Middle frontal gyrus (tissue), 1 donor: ENCODE measurements around the gene PARD6B.
A peak's percentile ranks its signal among the peaks of the same experiment; 100 is the strongest.
"Not testable (repeated sequence)": the region's sequence is repeated elsewhere in the genome, so short reads cannot be mapped to it uniquely, and the experiment has no call there.

Source experiments
- DNase-seq: peaks from one replicate; pipeline ENCODE4 v3.0.0-alpha.2; 2015; ENCODE audit warnings: low spot score; ENCODE audit errors: extremely low spot score

The PARD6B gene

DNA sequence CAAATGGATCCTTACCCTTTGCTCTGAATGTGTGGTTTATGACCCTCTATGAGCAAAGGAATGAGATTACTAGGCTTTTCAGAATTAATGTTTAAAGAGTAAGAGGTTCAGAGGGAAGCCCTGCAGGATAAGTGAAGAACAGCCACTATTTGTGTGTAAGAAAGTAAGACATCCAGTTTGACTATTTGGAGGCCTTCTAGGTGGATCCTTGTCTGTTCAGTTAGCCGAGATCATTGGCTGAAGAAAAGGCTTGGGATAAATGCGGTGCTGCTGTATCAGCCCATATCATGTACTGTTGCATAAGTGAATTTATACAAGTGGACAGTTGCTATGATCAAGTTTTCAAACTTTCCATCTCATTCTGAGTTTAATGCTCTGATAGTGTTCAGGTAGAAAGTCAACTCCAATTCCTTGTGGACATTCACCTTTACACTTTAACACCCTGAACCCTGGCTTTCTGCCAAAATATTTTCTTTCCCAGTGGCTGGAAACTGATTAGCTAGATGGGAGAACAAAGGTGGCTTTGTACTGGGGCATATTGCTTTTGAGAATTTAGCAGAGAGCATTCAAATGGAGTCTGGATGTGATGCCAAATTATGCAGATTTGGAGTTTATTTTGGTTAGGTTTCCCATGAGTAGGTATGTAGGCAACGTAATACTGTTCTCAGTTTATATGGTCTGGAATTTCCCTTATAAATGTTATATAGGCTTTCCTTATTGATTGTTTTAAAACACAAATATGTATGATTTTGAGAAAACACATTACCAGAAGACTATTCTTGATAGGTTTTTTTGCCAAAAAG lies 15.0 kb downstream of the PARD6B start:
- no peak for DNase-seq

DNA sequence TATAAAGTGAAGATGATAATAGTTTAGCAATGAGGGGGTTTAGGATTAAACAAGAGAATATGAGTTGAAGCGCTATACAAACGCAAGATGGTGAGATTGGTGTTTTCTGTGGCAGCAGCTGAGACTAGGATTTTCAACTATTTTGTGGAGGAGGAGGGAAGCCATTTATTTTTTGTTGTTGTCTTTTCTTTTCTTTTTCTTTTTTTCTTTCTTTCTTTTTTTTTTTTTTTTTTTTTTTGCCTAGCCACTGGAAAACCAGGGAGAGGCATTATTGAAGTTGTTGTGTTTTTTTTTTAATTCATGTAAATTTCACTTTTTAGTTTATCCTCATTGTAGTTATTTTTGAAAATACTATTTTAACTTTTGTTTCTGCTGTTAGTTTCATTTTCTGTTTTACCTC lies 15.9 kb downstream of the PARD6B start:
- DNase-seq: no peak

DNA sequence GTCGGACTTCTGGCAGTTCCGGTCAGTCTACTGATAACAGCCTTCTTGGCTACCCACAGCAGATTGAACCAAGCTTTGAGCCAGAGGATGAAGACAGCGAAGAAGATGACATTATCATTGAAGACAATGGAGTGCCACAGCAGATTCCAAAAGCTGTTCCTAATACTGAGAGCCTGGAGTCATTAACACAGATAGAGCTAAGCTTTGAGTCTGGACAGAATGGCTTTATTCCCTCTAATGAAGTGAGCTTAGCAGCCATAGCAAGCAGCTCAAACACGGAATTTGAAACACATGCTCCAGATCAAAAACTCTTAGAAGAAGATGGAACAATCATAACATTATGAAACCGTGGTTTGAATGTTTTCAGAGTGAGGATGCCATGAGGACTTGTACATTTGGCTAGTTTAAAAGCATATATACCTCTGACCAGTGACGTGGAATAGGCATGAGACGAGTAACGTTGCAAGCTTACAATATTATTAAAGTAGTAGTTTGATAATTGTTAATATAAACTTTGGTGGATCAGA lies 18.8 kb downstream of the PARD6B start:
- no peak for DNase-seq

DNA sequence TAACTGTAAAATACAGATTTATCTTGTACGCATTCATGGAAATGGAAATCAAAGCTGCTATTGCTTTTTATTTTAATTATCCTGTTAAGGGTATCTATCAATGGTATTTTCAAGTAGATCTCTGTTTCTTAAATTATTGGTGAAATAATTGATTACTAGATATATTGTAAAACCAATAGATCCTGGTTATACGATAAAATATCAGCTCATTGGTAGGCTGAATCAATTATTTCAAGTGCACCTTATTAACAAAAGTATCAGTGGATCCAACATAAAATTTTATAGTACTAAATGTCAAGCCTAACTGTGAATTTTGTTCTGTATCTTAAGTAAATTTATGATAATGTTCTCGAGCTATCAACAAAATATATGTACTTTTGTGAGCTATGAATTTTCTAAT lies 21.8 kb downstream of the PARD6B start:
- no peak for DNase-seq

DNA sequence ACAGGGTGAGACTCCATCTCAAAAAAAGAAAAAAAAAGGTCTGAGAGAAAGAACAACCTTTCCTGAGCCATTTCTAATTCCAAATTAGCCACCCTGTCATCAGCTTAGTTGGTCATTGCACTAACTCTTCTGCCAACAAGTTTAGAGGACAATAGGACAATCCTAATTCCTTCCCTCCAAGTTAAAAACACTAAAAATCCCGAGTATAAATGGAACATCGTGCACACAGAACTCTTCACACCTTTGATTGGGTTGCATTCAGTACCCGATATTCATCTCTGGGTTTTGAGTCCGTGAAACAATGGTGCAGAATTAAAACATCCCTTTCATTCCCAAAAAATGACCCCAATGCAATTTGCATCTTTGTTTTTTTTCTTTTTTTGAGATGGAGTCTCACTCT lies 23.0 kb downstream of the PARD6B start:
- DNase-seq: no peak

DNA sequence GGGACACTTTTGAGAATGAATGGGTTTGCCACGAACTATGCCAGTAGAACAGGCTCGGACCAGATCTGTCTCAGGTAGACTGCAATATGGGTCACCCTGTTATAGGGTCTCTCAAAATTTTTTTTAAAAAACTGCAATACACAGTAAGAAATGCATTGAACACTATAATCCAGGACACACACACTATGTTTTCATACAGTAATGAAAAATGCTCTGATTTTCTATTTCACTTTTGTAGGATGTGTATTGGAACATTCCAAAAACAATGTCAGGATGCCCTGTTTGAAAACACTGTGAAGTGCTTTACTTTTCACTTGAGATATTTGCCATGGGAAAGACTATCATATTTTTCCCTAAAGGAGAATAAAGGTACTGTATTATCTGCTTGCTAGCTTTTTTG lies 25.1 kb downstream of the PARD6B start:
- DNase-seq: no peak

DNA sequence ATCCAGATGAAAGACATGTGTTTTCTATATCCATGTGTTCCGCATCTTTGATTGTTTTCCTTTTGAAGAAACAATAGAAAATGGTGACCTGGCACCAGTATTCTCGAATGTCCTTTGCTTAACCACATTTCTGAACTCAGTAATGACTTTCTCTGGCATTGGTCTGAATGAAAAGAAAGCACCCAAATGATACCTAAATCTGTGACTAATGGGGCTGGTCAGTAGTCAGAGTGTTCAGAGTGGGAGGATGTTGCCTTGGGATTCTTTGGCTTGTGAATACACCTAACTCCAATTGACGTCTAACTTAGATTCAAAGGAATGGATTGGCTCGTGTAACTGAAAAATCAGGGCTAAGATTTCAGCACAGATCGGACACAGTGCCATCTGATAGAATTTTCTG lies 27.1 kb downstream of the PARD6B start:
- no peak for DNase-seq

DNA sequence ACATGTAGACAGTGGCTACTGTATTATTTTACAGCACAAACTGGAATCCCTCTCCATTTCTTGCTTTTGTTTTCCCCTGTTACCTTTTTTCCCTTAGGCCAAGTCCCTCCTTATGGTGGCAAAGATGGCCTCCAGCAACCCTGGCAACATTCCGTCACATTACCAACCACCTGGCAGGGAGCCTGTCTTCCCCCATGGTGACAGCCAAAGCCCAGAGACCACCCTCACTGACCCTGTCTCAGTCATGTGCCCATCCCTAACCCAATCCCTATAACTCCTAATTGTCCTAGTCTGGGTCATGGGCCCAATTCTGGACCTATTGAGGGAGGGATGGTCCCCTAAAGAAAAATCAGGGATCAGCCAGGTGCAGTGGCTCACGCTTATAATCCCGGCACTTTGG lies 27.6 kb downstream of the PARD6B start:
- no peak for DNase-seq

DNA sequence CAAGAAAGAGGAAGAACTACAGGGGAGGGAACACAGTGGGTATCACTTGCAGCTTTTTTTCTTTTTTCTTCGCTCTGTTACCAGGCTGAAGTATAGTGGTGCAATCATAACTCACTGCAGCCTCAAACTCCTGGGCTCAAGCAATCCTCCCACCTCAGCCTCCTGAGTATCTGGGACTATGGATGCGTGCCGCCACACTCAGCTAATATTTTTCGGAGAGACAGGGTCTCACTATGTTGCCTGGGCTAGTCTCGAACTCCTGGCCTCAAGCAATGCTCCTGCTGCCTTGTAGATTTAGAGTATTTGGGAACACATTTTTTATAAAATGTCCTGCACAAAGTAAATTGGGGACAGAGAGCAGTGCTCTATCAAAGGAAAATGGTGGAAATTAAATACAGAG lies 28.3 kb downstream of the PARD6B start:
- DNase-seq: no peak

DNA sequence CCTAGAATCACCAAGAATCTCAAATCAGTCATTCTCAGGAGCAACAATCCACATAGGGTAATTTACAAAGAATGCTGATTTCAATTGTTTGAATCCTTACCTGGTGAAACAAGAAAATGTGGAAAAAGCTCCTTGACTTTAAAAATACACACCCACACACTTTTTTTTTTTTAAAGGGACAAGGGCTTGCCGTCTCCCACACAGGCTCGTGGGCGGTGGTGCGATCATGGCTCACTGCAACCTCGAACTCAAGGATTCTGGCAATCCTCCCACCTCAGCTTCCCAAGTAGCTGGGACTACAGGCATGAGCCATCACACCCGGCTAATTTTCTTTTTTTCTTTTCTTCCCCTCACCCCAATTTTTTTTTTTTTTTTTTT lies 30.7 kb downstream of the PARD6B start:
- DNase-seq: no peak

DNA sequence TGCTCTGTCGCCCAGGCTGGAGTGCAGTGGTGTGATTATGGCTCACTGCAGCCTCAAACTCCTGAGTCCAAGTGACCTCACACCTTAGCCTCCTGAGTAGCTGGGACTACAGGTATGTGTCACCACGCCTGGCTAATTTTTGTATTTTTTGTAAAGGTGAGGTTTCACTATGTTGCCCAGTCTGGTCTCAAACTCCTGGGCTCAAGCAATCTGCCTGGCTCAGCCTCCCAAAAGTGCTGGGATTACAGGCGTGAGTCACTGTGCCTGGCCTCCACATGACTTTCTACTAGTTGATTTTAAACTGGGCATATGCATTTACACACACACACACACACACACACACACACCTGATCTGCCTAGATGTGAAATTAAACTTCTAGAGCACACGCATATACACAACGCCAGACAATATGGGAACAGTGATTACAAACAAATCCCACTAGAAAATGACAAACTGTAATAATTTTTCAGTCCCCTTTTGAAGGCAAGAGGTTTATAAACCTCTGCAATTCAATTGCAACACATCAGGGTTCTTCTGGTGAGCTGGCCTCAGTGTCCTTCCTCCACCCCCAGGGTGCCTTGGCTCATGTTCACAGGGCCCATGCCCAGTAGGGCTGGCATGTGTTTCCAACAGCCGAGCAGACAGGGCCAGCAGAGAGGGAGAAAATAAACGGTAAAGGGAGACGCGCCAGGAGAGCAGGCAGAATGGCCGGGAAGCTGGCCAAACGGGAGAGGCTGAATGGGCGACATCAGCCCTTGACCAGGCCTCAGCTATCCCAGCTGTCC lies 31.2 kb downstream of the PARD6B start:
- peak; percentile 80 for DNase-seq

DNA sequence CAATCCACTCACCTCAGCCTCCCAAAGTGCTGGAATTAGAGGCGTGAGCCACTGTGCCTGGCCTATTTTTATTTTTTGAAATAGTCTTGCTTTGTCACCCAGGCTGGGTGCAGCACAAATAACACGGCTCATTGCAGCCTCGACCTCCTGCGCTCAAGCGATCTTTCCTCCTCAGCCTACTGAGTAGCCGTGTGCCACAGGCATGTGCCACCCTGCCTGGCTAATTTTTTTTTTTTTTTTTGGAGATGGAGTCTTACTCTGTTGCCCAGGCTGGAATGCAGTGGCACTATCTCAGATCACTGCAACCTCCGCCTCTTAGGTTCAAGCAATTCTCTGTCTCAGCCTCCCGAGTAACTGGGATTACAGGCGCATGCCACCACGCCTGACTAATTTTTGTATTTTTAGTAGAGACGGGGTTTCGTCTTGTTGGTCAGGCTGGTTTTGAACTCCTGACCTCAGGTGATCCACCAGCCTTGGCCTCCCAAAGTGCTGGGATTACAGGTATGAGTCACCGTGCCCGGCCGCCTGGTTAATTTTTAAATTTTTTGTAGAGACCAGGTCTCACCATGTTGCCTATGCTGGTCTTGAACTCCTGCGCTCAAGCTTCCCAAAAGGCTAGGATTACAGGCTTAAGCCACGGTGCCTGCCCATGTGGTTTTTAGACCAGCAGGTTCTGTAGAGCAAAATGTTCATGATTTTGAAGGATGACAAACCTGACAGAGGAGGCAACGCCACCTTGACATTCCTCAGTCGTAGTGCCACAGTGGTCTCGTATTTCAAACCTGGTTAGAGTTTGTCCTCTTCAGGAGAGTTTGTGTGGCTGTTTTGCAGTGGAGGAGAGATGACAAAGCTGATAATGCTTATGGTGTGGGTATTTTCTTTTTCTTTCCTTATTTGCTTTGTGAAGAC lies 32.4 kb downstream of the PARD6B start:
- not testable (repeated sequence) for DNase-seq

DNA sequence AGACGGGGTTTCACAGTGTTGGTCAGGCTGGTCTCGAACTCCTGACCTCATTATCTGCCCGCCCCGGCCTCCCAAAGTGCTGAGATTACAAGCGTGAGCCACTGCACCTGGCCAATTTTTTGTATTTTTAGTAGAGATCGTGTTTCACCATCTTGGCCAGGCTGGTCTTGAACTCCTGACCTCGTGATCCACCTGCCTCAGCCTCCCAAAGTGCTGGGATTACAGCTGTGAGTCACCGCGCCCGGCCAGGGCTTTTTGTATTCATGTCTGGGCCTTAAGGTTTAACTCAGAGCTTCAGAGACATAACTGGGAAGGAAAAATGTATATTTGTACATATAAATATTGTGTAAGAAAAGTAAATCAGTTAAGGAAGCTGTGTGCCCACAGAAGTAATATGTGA lies 33.9 kb downstream of the PARD6B start:
- DNase-seq: not testable (repeated sequence)

DNA sequence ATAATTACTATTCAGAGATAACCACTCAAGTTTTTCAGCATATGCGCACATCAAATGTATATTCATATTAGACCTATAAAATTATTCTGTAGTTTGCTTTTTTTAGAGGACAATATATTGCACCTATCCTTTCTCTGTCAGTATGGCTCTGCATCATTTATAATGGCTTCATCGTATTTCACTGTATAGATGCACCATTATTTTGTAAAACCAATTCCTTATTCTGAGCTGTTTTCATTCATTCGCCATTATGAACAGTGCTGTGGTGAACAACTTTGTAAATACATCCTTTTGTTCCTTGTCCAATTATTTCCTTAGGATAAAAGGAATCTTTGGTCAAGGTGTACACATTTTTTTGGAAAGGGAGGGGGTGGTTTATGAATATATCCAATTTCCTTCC lies 34.3 kb downstream of the PARD6B start:
- no peak for DNase-seq

DNA sequence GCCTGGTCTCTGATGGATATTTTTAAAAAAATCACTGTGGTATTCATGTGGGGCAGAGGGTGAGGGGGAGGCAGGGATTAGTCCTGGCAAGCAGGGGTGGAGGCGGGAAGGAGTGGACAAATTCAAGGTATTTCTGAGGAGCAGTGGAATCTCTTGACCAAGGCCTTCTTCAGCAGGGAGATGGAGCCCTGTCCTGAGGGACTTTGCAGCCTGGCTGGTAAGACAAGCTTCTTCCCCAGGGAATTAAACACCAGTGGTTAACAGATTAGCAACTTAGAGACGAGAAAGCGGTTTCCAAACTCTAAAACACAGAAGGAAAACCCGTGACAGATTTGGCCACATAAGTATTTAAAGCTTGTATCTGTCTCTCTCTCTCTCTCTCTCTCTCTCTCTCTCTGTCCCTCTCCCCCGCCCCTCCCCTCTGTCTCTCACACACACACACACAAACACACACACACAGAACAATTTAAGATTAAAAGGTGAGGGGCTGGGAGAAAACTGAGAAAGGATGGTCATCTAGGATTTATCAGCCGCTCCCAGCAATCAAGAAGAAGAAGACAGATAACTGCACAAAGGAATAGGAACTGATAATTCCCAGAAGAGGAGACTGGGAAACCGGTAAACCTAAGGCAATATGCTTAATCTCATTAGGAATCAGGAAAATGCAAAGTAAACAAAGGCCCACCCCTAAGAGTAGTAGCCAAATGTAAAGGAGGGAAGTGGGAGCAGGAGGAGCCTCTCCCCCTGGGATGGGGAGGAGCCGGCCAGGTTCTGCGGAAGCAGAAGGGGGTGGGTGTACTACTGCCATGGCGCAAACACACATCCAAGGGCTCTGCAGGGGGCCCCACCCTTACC lies 35.8 kb downstream of the PARD6B start:
- DNase-seq: not testable (repeated sequence)

DNA sequence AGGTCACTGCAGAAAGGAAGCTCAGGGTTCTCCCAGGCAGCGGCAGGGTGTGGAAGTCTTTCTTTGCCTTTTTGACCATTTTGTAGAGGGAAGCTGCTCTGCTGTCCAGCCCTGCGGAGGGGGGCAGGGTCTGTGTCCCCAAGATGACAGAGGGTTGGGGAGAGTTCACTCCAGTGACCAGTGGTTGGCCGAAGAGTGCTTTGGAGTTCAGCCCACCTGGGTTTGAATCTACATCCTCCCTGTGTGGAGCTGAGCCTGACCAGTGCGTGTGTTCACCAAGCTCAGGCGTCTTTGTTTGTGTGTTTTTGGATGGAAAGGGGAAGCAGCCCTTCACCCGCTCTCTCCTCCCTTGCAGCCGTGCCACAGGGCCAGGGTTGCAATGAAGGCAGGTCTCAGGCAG lies 37.6 kb downstream of the PARD6B start:
- DNase-seq: not testable (repeated sequence)

DNA sequence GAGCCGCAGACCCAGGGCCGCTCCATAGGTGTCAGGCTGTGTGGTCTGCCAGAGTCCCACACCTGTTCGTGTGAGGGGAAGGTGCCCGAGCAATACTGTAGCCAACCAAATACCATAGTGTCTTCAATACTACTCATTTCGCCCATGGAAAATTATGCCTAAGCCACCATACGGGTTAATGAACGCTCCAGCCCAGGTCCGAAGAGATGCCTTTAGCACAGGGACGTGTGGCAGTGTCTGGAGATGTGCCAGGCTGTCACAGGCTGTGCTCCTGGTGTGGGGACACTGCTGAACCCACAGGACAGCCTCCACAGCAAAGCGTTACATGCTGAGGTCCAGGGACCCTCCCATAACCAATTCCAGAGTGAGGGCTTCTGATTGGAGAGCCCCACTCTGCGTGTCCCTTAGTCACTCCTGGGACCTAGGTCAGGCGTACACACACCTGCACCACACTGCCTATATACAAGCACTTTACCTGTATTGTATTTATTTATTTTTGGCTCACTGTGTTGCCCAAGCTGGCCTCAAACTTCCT lies 38.2 kb downstream of the PARD6B start:
- DNase-seq: not testable (repeated sequence)

DNA sequence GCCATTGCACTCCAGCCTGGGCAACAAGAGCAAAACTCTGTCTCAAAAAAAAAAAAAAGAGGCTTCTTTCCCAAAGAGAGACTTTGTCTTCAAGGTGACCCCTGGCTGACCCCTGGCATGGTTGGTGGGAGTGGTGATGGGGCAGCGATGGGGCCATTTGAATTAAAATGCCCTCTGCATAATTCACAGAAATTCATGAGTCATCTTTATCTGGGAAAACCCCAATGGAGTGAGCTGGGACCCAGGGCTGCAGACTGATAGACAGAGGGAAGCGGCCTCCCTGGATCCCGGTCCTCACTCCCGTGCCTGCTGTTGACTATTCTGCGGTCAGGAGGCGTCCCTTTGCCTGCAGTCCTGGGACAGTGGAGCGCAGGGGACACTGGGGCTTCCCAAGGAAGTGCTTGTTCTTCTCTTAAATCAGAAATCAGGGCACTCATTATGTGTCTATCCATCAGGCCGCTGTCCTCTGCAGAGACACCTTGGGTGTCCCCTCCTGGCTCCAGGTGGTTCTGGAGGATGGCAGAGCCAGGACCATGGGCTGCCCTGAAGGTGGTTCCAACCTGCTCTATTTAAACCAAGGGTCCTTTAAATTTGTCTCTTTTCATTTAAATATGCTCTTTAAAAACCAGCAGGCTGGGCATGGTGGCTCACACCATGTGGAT lies 40.2 kb downstream of the PARD6B start:
- DNase-seq: not testable (repeated sequence)

DNA sequence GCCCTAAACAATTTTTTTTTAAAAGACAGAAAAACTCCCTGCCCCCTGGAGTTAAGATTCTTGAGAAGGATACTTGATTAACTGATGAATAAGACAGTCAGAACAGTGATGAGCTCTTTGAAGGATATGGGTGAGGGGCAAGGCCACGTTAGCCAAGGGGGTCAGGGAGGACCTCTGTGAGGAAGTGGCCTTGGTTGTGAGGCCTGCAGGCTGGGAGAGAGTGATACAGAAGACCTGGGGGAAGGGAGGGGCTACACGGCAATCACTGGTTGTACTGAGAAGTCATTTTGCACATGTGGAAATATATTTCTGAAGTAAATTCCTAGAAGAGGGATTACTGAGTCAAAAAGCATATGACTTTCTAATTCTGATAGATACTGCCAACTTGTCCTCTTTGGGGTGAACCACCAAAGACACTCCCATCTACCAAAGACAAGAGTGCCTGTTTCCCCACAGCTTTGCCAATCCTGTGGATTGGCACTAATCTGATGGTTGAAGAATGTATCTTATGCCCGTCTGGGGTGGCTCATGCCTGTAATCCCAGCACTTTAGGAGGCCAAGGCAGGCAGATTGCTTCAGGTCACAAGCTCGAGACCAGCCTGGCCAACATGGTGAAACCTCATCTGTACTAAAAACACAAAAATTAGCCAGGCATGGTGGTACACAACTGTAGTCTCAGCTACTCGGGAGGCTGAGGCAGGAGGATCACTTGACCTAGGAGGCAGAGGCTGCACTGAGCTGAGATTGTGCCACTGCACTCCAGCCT lies 41.2 kb downstream of the PARD6B start:
- DNase-seq: no peak
